B cell (primary cell): Measurements from ENCODE around the gene CACNA2D1. TPM values are rescaled to one million over a fixed set of nuclear protein-coding genes. Genes with fewer than 3 reads are reported as not detected.

Source experiments
- ATAC-seq: fragments of 200-7000 bp; cut with Tn5 transposase; one replicate; pipeline ENCODE4 v1.10.0; 2021; ENCODE audit warnings: low read depth, mild to moderate bottlenecking, moderate number of reproducible peaks, moderate library complexity
- CTCF ChIA-PET: fragments of 350-600 bp; sonication (Branson Sonifier 250); formaldehyde crosslinking; loops from one replicate; lab custom pipeline; 2021; ENCODE audit warnings: antibody characterized with exemption, inconsistent platforms; lab: Charles Lee
- POLR2A ChIA-PET: fragments of 350-600 bp; sonication (Branson Sonifier 250); formaldehyde crosslinking; loops from one replicate; lab custom pipeline; 2021; ENCODE audit warnings: antibody characterized with exemption; lab: Charles Lee
- DNase-seq: peaks from one replicate; pipeline ENCODE4 v3.0.0; 2013
- H2AFZ ChIP-seq: 2 replicates; pipeline ENCODE4 v1.6.1; 2012; ENCODE audit warnings: mild to moderate bottlenecking, low read depth, low read length; ENCODE audit not compliant: insufficient read depth, poor library complexity, severe bottlenecking
- H3K27ac ChIP-seq, 2 donors: 1 replicate in 1 of 2; 2 replicates in 1 of 2; pipeline ENCODE4 v1.5.1; 2012 to 2013; ENCODE audit warnings: low read length in 2 of 2, mild to moderate bottlenecking in 2 of 2, moderate library complexity in 1 of 2
- H3K27me3 ChIP-seq, 4 experiments: fragments of 200-600 bp in 1 of 4; sonication (generic) in 1 of 4; replicated peaks in 1 of 4; 1 replicate in 2 of 4; 2 replicates in 2 of 4; pipeline versions ENCODE4 v1.6.1 to v1.7.0; 2013 to 2016; ENCODE audit warnings: low read length in 3 of 4, mild to moderate bottlenecking in 2 of 4, mixed read lengths in 1 of 4, moderate library complexity in 1 of 4; ENCODE audit not compliant: insufficient read depth in 4 of 4, control insufficient read depth in 3 of 4; ENCODE audit errors: control extremely low read depth in 1 of 4
- H3K36me3 ChIP-seq, 2 experiments: replicated peaks in 1 of 2; 1 replicate in 1 of 2; 2 replicates in 1 of 2; pipeline versions ENCODE4 v1.6.1 to v1.7.1; 2013; ENCODE audit warnings: low read length in 1 of 2; ENCODE audit not compliant: insufficient read depth in 2 of 2, control insufficient read depth in 1 of 2; ENCODE audit errors: control extremely low read depth in 1 of 2, extremely low read depth in 1 of 2
- H3K4me1 ChIP-seq, 2 donors: fragments of 200-600 bp in 1 of 2; sonication (generic) in 1 of 2; 1 replicate in 1 of 2; 2 replicates in 1 of 2; pipeline versions ENCODE4 v1.5.1 to v1.6.1; 2013 to 2017; ENCODE audit warnings: low read length in 2 of 2; ENCODE audit not compliant: control insufficient read depth in 2 of 2, insufficient read depth in 2 of 2
- H3K4me2 ChIP-seq: replicated peaks from 2 replicates; pipeline ENCODE3; 2012; ENCODE audit warnings: mild to moderate bottlenecking, low read depth, low read length; ENCODE audit not compliant: poor library complexity, severe bottlenecking
- H3K4me3 ChIP-seq, 5 experiments: fragments of 200-600 bp in 1 of 5; sonication (generic) in 1 of 5; 1 replicate in 3 of 5; 2 replicates in 2 of 5; pipeline versions ENCODE4 v1.5.1 to v1.7.0; 2011 to 2016; ENCODE audit warnings: low read length in 4 of 5, mild to moderate bottlenecking in 4 of 5, low read depth in 2 of 5, control low read depth in 1 of 5, moderate library complexity in 1 of 5; ENCODE audit not compliant: insufficient read depth in 1 of 5; ENCODE audit errors: control extremely low read depth in 1 of 5, extremely low read depth in 1 of 5
- H3K79me2 ChIP-seq: fragments of 200-600 bp; sonication (generic); one replicate; pipeline ENCODE4 v1.6.0; 2016; ENCODE audit warnings: low read length; ENCODE audit not compliant: control insufficient read depth, insufficient read depth
- H3K9ac ChIP-seq: fragments of 200-600 bp; sonication (generic); 2 replicates; pipeline ENCODE4 v1.6.1; 2017; ENCODE audit warnings: mild to moderate bottlenecking, low read length, moderate library complexity
- H3K9me3 ChIP-seq, 3 donors: one replicate each; pipeline versions ENCODE4 v1.6.1 to v1.7.1; 2013; ENCODE audit warnings: low read length in 2 of 3; ENCODE audit not compliant: control insufficient read depth in 2 of 3, insufficient read depth in 1 of 3; ENCODE audit errors: control extremely low read depth in 1 of 3
- H4K20me1 ChIP-seq: 2 replicates; pipeline ENCODE4 v1.6.0; 2012; ENCODE audit warnings: mild to moderate bottlenecking, low read length; ENCODE audit not compliant: insufficient read depth, control insufficient read depth, poor library complexity, severe bottlenecking
- H3K27ac Mint-ChIP-seq: one replicate; pipeline ENCODE4 v1.8.0; 2021; ENCODE audit warnings: mixed read lengths
- H3K27me3 Mint-ChIP-seq: one replicate; pipeline ENCODE4 v1.8.0; 2021; ENCODE audit warnings: mixed read lengths
- H3K4me1 Mint-ChIP-seq: one replicate; pipeline ENCODE4 v1.8.0; 2021; ENCODE audit warnings: mixed read lengths
- H3K4me3 Mint-ChIP-seq: one replicate; pipeline ENCODE4 v1.8.0; 2021; ENCODE audit warnings: mixed read lengths
- H3K9me3 Mint-ChIP-seq: one replicate; pipeline ENCODE4 v1.8.0; 2022; ENCODE audit warnings: mixed read lengths; ENCODE audit not compliant: insufficient read depth
- EZH2 ChIP-seq: IDR thresholded peaks from 2 replicates; pipeline ENCODE4 v1.6.1; 2012; ENCODE audit warnings: borderline replicate concordance, low read depth, mild to moderate bottlenecking, moderate library complexity, low read length; ENCODE audit not compliant: insufficient read depth, poor library complexity, severe bottlenecking
- WGBS: methylation state at CpG from one replicate; pipeline ENCODE4 v1.1.5; 2013; ENCODE audit warnings: missing lambda C conversion rate; ENCODE audit not compliant: insufficient coverage; 5-methylcytosine and 5-hydroxymethylcytosine counted together
- intact Hi-C: fragments of 100-400 bp; cut with micrococcal nuclease; formaldehyde crosslinking; loops from one replicate; pipeline ENCODE4 v1.10.0; 2022
- polyA plus RNA-seq: library from polyadenylated mRNA; depleted of rRNA; stranded (reverse); fragments of >200 nt; gene quantifications from 2 replicates; pipeline ENCODE4 v1.2.3, GENCODE V29; 2012
- total RNA-seq, 2 donors: library from RNA; stranded (reverse); fragments of 120-200 nt in 1 of 2; gene quantifications; 1 replicate in 1 of 2; 2 replicates in 1 of 2; pipeline versions ENCODE4 v1.2.3 to v1.2.4, GENCODE V29; 2013 to 2022
- TF ChIP-seq, protein P1 (sequence below): fragments of 200-600 bp; IDR thresholded peaks from one replicate; pipeline ENCODE4 v1.8.0; 2022; ENCODE audit warnings: antibody characterized with exemption, mild to moderate bottlenecking

The CACNA2D1 gene
- total and polyA plus RNA-seq, 2 donors (not counting 1 experiment from before 2014, with no cell fraction given): not detected

DNA sequence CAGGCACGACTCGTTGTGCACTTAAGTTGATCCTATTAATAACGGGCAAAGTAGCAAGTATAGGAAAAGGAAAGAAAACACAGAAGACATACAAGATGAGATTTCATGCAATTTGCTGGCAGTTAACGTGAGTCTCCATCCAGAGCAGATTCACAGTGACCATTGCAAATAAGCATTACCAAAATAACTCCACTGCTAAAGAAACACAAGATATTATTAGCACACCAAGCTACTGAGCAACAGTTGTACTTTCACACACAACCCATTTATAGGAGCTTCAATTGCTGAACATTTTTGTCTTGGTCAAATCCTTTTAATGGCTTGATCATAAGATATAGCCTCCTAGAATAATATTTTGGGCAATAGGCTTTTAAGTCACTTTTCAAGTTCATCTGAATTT lies 486.1 kb downstream of the CACNA2D1 start:
- Mint-ChIP-seq H3K4me1 (no peaks in the 10 kb centered on the region), H3K27ac (no peak overlapping the region), H3K4me3 (no peak overlapping the region), H3K9me3 (peaks cover 3% of the 10 kb centered on the region), H3K27me3 (no peaks in the 10 kb centered on the region)
- DNase-seq: no peak
- intact Hi-C loops: no loop called here
- Histone ChIP-seq H3K4me3 (no peak overlapping the region), H2AFZ (no peak overlapping the region), H3K36me3 (no peaks in the 10 kb centered on the region), H3K4me2 (no peak overlapping the region), H3K79me2 (no peaks in the 10 kb centered on the region), H3K27ac (no peak overlapping the region), H3K9ac (no peak overlapping the region), H3K4me1 (no peaks in the 10 kb centered on the region), H4K20me1 (no peaks in the 10 kb centered on the region), H3K27me3 (no peaks in the 10 kb centered on the region), H3K9me3 (no peaks in the 10 kb centered on the region)
- 63% methylated on average over 1 of the region's 4 CpGs for WGBS
- TF ChIP-seq, protein P1, sequence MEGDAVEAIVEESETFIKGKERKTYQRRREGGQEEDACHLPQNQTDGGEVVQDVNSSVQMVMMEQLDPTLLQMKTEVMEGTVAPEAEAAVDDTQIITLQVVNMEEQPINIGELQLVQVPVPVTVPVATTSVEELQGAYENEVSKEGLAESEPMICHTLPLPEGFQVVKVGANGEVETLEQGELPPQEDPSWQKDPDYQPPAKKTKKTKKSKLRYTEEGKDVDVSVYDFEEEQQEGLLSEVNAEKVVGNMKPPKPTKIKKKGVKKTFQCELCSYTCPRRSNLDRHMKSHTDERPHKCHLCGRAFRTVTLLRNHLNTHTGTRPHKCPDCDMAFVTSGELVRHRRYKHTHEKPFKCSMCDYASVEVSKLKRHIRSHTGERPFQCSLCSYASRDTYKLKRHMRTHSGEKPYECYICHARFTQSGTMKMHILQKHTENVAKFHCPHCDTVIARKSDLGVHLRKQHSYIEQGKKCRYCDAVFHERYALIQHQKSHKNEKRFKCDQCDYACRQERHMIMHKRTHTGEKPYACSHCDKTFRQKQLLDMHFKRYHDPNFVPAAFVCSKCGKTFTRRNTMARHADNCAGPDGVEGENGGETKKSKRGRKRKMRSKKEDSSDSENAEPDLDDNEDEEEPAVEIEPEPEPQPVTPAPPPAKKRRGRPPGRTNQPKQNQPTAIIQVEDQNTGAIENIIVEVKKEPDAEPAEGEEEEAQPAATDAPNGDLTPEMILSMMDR: no peak
- no peak for TF ChIP-seq EZH2
- POLR2A ChIA-PET: no interaction called here
- no peak for ATAC-seq
- CTCF ChIA-PET: no interaction called here

- no peaks in the 10 kb centered on the region for H3K4me1 ChIP-seq
- H3K36me3 ChIP-seq: no peaks in the 10 kb centered on the region
- WGBS: 57% methylated on average over 1 of the region's 4 CpGs
- ChIA-PET CTCF (no interaction called here), POLR2A (no interaction called here)
- Mint-ChIP-seq H3K9me3 (peaks cover 3% of the 10 kb centered on the region), H3K4me3 (no peak overlapping the region), H3K4me1 (no peaks in the 10 kb centered on the region), H3K27me3 (no peaks in the 10 kb centered on the region), H3K27ac (no peak overlapping the region)
- no peak overlapping the region for H3K9ac ChIP-seq
- no peaks in the 10 kb centered on the region for H3K27me3 ChIP-seq
- no peak overlapping the region for H3K27ac ChIP-seq
- intact Hi-C loops: no loop called here
- ATAC-seq: no peak
- no peak overlapping the region for H3K4me2 ChIP-seq
- TF ChIP-seq EZH2: no peak
- TF ChIP-seq, protein P1: no peak
- no peak overlapping the region for H3K4me3 ChIP-seq
- H2AFZ ChIP-seq: no peak overlapping the region
- H3K9me3 ChIP-seq: no peaks in the 10 kb centered on the region
- H4K20me1 ChIP-seq: no peaks in the 10 kb centered on the region
- no peaks in the 10 kb centered on the region for H3K79me2 ChIP-seq
- peak; percentile 3 for DNase-seq
Observed at GRCh38 chr7:81956520-81956919, 487.1 kb downstream of the CACNA2D1 start.
